ENCODE measurements around the gene EXOSC5.
A peak's percentile ranks its signal among the peaks of the same experiment; 100 is the strongest.

The EXOSC5 gene

DNA sequence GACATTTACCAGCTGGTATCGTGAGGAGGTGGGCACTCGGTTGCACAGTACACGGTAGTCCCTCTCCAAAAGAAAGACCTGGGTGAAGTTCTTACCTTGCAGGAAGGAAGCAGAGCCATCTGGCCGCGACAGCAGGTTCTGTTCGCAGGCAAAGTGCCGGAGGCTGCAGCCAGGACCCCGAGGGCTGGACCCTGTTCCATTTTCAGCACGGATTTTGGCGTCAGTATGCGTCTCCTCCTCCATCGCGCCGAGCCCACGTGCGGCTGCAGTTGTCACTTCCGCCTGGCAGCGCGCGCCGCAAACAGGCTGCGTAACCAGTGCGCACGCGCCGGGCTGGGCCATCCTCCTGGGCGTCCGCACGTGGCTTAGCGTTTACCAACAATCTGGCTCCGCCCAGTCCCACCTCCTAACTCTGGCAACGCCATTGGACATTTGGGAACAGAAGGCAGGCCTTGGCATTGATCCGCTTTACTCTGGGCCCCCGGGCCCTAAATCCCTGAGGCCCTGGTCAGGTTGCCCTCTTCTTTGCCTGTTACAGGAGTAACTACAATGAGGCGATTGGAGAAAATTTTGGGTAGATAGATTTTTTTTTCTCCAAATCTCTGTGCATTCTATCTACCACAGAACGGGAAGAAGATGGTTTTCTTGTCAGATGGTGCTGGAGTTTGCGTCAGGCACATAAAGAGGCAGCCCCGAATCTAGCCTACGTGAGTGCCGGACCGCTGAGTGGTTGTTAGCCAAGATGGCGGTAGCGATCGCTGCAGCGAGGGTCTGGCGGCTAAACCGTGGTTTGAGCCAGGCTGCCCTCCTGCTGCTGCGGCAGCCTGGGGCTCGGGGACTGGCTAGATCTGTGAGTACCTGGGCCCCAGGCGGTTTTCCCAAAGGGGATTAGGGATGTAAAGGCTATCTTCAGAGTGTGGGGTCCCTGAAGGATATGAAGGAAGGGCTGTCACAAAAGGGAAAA, at the start of gene EXOSC5, which contains the start of gene BCKDHA:
TSS of gene EXOSC5 (minus strand) at position 274 of the 964 bp plus-strand sequence. CDS start at position 243, 31 bp downstream.
TSS of gene BCKDHA (plus strand) at position 733 of the 964 bp plus-strand sequence. CDS start at position 743, 10 bp downstream.
- peak within 1 kb of the TSS; percentile 89 for H2AFZ ChIP-seq (ENCODE audit: low read depth, low read length)
- no peaks in the 10 kb centered on the region for H3K27me3 ChIP-seq (ENCODE audit: insufficient read depth, low read length, poor library complexity)
- peak; percentile 99 for DNase-seq
- H3K4me1 ChIP-seq (ENCODE audit: insufficient read depth, low read length) = peaks cover 33% of the 10 kb centered on the region
- peaks cover 4% of the 10 kb centered on the region; the same call in 1 of the 2 replicates for H4K20me1 ChIP-seq (ENCODE audit: insufficient read depth, low read length)
- peak within 1 kb of the TSS; percentile 82 to 85 for H3K4me3 ChIP-seq (ENCODE audit: low read depth in 1 of 2, low read length in 2 of 2)
- TF ChIP-seq, protein P1, sequence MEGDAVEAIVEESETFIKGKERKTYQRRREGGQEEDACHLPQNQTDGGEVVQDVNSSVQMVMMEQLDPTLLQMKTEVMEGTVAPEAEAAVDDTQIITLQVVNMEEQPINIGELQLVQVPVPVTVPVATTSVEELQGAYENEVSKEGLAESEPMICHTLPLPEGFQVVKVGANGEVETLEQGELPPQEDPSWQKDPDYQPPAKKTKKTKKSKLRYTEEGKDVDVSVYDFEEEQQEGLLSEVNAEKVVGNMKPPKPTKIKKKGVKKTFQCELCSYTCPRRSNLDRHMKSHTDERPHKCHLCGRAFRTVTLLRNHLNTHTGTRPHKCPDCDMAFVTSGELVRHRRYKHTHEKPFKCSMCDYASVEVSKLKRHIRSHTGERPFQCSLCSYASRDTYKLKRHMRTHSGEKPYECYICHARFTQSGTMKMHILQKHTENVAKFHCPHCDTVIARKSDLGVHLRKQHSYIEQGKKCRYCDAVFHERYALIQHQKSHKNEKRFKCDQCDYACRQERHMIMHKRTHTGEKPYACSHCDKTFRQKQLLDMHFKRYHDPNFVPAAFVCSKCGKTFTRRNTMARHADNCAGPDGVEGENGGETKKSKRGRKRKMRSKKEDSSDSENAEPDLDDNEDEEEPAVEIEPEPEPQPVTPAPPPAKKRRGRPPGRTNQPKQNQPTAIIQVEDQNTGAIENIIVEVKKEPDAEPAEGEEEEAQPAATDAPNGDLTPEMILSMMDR (IDR thresholded peaks at IDR 0.05; ENCODE audit: borderline replicate concordance, extremely low read depth, low read length, poor library complexity, severe bottlenecking) = no peak
- TF ChIP-seq EZH2 (IDR thresholded peaks at IDR 0.05; ENCODE audit: borderline replicate concordance, low read depth, low read length, severe bottlenecking) = no peak
- no peaks in the 10 kb centered on the region for H3K9me3 ChIP-seq (ENCODE audit: insufficient read depth, low read length, severe bottlenecking)
- H3K36me3 ChIP-seq (ENCODE audit: insufficient read depth, low read length) = peaks cover 5% of the 10 kb centered on the region; the same call in 1 of the 2 replicates
- peaks cover 64% of the 10 kb centered on the region for H3K79me2 ChIP-seq (ENCODE audit: insufficient read depth, low read length)
- ATAC-seq (ENCODE audit: insufficient read depth, low read depth) = peak; percentile 99
- H3K9ac ChIP-seq (ENCODE audit: low read depth, low read length) = peak within 1 kb of the TSS; percentile 75
- peak within 1 kb of the TSS; percentile 93 for H3K4me2 ChIP-seq (ENCODE audit: insufficient read depth, low read length)
- peak within 1 kb of the TSS; percentile 93 for H3K27ac ChIP-seq (ENCODE audit: low read length)

DNA sequence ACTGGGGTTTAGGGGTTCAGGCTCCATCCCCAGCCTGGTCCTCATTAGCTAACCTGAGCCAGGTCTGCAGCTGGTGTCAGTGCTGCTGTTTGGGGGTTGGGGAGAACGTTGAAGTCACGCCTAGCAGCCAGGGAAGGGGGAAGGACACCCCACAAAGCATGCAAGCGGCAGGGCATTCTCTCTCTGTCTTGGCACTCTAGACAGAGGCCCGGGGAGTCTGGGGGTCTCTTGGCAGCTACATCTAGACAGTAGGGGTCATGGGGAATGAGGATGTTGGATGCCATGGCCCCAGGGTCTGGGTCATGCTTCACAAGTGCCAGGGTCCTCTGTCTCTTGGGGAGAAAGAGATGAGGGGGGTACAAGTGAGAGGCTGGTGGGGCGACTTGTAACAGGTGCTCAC, 48.4 kb upstream of the EXOSC5 start:
- ATAC-seq (ENCODE audit: insufficient read depth, low read depth) = no peak
- H3K27me3 ChIP-seq (ENCODE audit: insufficient read depth, low read length, poor library complexity) = no peaks in the 10 kb centered on the region
- no peak for DNase-seq
- no peaks in the 10 kb centered on the region for H4K20me1 ChIP-seq (ENCODE audit: insufficient read depth, low read length)
- no peaks in the 10 kb centered on the region for H3K9me3 ChIP-seq (ENCODE audit: insufficient read depth, low read length, severe bottlenecking)
- no peaks in the 10 kb centered on the region for H3K79me2 ChIP-seq (ENCODE audit: insufficient read depth, low read length)
- H3K27ac ChIP-seq (ENCODE audit: low read length) = no peak overlapping the region
- no peak overlapping the region for H2AFZ ChIP-seq (ENCODE audit: low read depth, low read length)
- H3K4me1 ChIP-seq (ENCODE audit: insufficient read depth, low read length) = no peaks in the 10 kb centered on the region
- H3K36me3 ChIP-seq (ENCODE audit: insufficient read depth, low read length) = no peaks in the 10 kb centered on the region
- H3K9ac ChIP-seq (ENCODE audit: low read depth, low read length) = no peak overlapping the region
- TF ChIP-seq, protein P1 (IDR thresholded peaks at IDR 0.05; ENCODE audit: borderline replicate concordance, extremely low read depth, low read length, poor library complexity, severe bottlenecking) = no peak
- TF ChIP-seq EZH2 (IDR thresholded peaks at IDR 0.05; ENCODE audit: borderline replicate concordance, low read depth, low read length, severe bottlenecking) = no peak
- H3K4me2 ChIP-seq (ENCODE audit: insufficient read depth, low read length) = no peak overlapping the region
- no peak overlapping the region for H3K4me3 ChIP-seq (ENCODE audit: low read depth in 1 of 2, low read length in 2 of 2)

DNA sequence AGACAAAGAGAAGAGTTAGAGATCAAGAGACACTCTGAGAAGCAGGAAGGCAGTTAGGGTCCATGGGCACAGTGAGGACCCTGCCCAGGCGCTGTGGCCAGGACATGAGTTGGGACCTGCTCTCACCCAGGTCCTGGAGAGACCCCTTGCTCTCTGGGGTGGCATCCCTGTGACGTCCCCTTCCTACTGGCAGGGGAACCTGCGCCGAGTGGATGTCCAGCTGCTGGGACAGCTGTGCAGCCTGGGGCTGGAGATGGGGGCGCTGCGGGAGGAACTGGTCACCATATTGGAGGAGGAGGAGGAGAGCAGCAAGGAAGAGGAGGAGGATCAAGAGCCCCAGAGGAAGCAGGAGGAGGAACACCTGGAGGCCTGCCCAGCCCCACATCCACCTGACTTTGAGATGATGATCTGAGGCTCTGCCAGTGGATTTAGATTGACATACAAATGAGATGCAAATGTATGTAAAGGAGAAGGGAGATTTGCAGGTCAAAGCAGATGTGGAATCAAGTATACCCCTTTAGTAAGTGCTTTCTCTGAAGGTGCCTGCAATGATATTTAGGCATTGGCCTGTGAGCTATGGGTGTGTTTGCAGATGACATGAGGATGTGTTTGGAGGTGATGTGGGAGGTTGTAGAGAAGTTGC, 46.8 kb upstream of the EXOSC5 start:
- H3K9me3 ChIP-seq (ENCODE audit: insufficient read depth, low read length, severe bottlenecking) = no peaks in the 10 kb centered on the region
- no peak overlapping the region for H2AFZ ChIP-seq (ENCODE audit: low read depth, low read length)
- no peak overlapping the region for H3K27ac ChIP-seq (ENCODE audit: low read length)
- ATAC-seq (ENCODE audit: insufficient read depth, low read depth) (no peak), DNase-seq (no peak)
- peaks cover 4% of the 10 kb centered on the region for H3K79me2 ChIP-seq (ENCODE audit: insufficient read depth, low read length)
- H3K4me1 ChIP-seq (ENCODE audit: insufficient read depth, low read length) = peaks cover 9% of the 10 kb centered on the region
- no peak overlapping the region for H3K4me2 ChIP-seq (ENCODE audit: insufficient read depth, low read length)
- no peaks in the 10 kb centered on the region for H3K36me3 ChIP-seq (ENCODE audit: insufficient read depth, low read length)
- no peak overlapping the region for H3K9ac ChIP-seq (ENCODE audit: low read depth, low read length)
- no peak overlapping the region for H3K4me3 ChIP-seq (ENCODE audit: low read depth in 1 of 2, low read length in 2 of 2)
- H4K20me1 ChIP-seq (ENCODE audit: insufficient read depth, low read length) = no peaks in the 10 kb centered on the region
- TF ChIP-seq EZH2 (IDR thresholded peaks at IDR 0.05; ENCODE audit: borderline replicate concordance, low read depth, low read length, severe bottlenecking) = no peak
- TF ChIP-seq, protein P1 (IDR thresholded peaks at IDR 0.05; ENCODE audit: borderline replicate concordance, extremely low read depth, low read length, poor library complexity, severe bottlenecking) = no peak
- no peaks in the 10 kb centered on the region for H3K27me3 ChIP-seq (ENCODE audit: insufficient read depth, low read length, poor library complexity)
